AG04450 (cell line): Measurements from ENCODE around the gene PADI3. TPM values are rescaled to one million over a fixed set of nuclear protein-coding genes. Genes with fewer than 3 reads are reported as not detected.

ENCODE experiments used
- CTCF ChIA-PET: fragments of 300-600, 350-600 bp; formaldehyde crosslinking; extraction: SDS; loops from one replicate; lab custom pipeline; 2022; ENCODE audit warnings: antibody characterized with exemption, inconsistent platforms; lab: Charles Lee
- POLR2A ChIA-PET: fragments of 350-600 bp; formaldehyde crosslinking; extraction: SDS; loops from one replicate; lab custom pipeline; 2021; ENCODE audit warnings: antibody characterized with exemption, inconsistent platforms; lab: Yijun Ruan, JAX
- DNase-seq: peaks from one replicate; pipeline ENCODE4 v3.0.0-alpha.2; 2011; ENCODE audit warnings: low read depth, low spot score
- H3K27ac ChIP-seq: one replicate; pipeline ENCODE4 v1.5.1; 2012; ENCODE audit warnings: low read depth, low read length, control low read depth
- H3K27me3 ChIP-seq: one replicate; pipeline ENCODE4 v1.6.0; 2012; ENCODE audit warnings: low read length; ENCODE audit not compliant: control insufficient read depth, insufficient read depth
- H3K4me3 ChIP-seq: 2 replicates; pipeline ENCODE4 v1.5.1; 2011; ENCODE audit warnings: mild to moderate bottlenecking, low read depth, low read length, control low read depth
- H3K9me3 ChIP-seq: 2 replicates; pipeline ENCODE4 v1.5.1; 2012; ENCODE audit warnings: low read length; ENCODE audit not compliant: control insufficient read depth, insufficient read depth
- CTCF ChIP-seq: IDR thresholded peaks from 2 replicates; pipeline ENCODE4 v1.5.1; 2011; ENCODE audit warnings: low read depth, low read length, control low read depth, inconsistent platforms
- polyA plus RNA-seq: library from polyadenylated mRNA; depleted of rRNA; stranded (reverse); fragments of >200 nt; gene quantifications from 2 replicates; pipeline ENCODE4 v1.2.3, GENCODE V29; 2011

Gene PADI3
- polyA plus RNA-seq, 1 experiment, result 0.05 TPM

GRCh38 chr1:17258758-17259130 lies 9.8 kb downstream of the PADI3 start:
- Histone ChIP-seq H3K9me3 (no peaks in the 10 kb centered on the region), H3K27me3 (peaks cover 11% of the 10 kb centered on the region), H3K4me3 (no peak overlapping the region), H3K27ac (peak overlapping the region; percentile 31)
- TF ChIP-seq CTCF, result no peak
- ChIA-PET CTCF (interaction anchor here (0.8 to 3.3 kb wide), 5 partner anchors 16 to 137 kb away, joined by 3 to 13 read pairs (median 5); no protein-coding TSS in a partner anchor), POLR2A (no interaction called here)
- no peak for DNase-seq

GRCh38 chr1:17259233-17259873 lies 10.5 kb downstream of the PADI3 start:
- no peaks in the 10 kb centered on the region for H3K9me3 ChIP-seq
- CTCF ChIA-PET, result interaction anchor here (0.8 to 3.3 kb wide), 5 partner anchors 16 to 137 kb away, joined by 3 to 13 read pairs (median 5); no protein-coding TSS in a partner anchor
- no peak overlapping the region for H3K27ac ChIP-seq
- POLR2A ChIA-PET, result no interaction called here
- peaks cover 11% of the 10 kb centered on the region for H3K27me3 ChIP-seq
- no peak overlapping the region for H3K4me3 ChIP-seq
- no peak for DNase-seq
- no peak for TF ChIP-seq CTCF

- no peak for DNase-seq
- CTCF ChIA-PET, result interaction anchor here (1.9 kb wide), 2 partner anchors 15 to 135 kb away, joined by 5 to 13 read pairs; no protein-coding TSS in a partner anchor
- TF ChIP-seq CTCF, result no peak
Measured at GRCh38 chr1:17260264-17260663, 11.4 kb downstream of the PADI3 start.

GRCh38 chr1:17260738-17261137 lies 11.8 kb downstream of the PADI3 start:
- no peak for DNase-seq
- no peak for TF ChIP-seq CTCF
- POLR2A ChIA-PET, result no interaction called here
- Histone ChIP-seq H3K4me3 (no peak overlapping the region), H3K9me3 (no peaks in the 10 kb centered on the region), H3K27ac (no peak overlapping the region), H3K27me3 (peaks cover 9% of the 10 kb centered on the region)
- CTCF ChIA-PET, result interaction anchor here (1.4 kb wide), 1 partner anchor 14 kb away, joined by 4 read pairs; no protein-coding TSS in a partner anchor

More at GRCh38 chr1:17260264-17260663, 11.4 kb downstream of the PADI3 start:
- peaks cover 9% of the 10 kb centered on the region for H3K27me3 ChIP-seq
- no peak overlapping the region for H3K4me3 ChIP-seq
- no peak overlapping the region for H3K27ac ChIP-seq
- POLR2A ChIA-PET, result no interaction called here
- H3K9me3 ChIP-seq, result no peaks in the 10 kb centered on the region

GRCh38 chr1:17263936-17264335 lies 15.0 kb downstream of the PADI3 start:
- Histone ChIP-seq H3K27ac (no peak overlapping the region), H3K27me3 (peaks cover 12% of the 10 kb centered on the region), H3K4me3 (no peak overlapping the region), H3K9me3 (no peaks in the 10 kb centered on the region)
- POLR2A ChIA-PET, result no interaction called here
- DNase-seq, result no peak
- CTCF ChIA-PET, result interaction anchor here (0.6 to 2.0 kb wide), 4 partner anchors 9 to 263 kb away, joined by 3 to 6 read pairs (median 4); no protein-coding TSS in a partner anchor
- no peak for TF ChIP-seq CTCF
